IMR-90 (cell line): ENCODE results near the gene PCBP3. TPM values are rescaled to one million over a fixed set of nuclear protein-coding genes. Genes with fewer than 3 reads are reported as not detected.

Experiments
- ATAC-seq: fragments of 200-7000 bp; cut with Tn5 transposase; 2 replicates; pipeline ENCODE4 v1.9.1; 2020; ENCODE audit warnings: low read depth, mild to moderate bottlenecking, moderate library complexity
- BruUV-seq: library from RNA; stranded (reverse); fragments of 400-500 nt; replicated peaks from 2 replicates; lab custom pipeline; 2021; lab: Mats Ljungman, UMichigan
- CTCF ChIA-PET: fragments of 300-600 bp; formaldehyde crosslinking; extraction: SDS; loops from one replicate; lab custom pipeline; 2021; ENCODE audit warnings: antibody characterized with exemption; lab: Yijun Ruan, JAX
- POLR2A ChIA-PET: fragments of 300-600 bp; sonication (Branson Sonifier 250); formaldehyde crosslinking; loops from one replicate; lab custom pipeline; 2022; ENCODE audit warnings: antibody characterized with exemption; ENCODE audit not compliant: unreplicated experiment; lab: Charles Lee
- DNase-seq: peaks from one replicate; pipeline ENCODE4 v3.0.0; 2013
- H2AFZ ChIP-seq: replicated peaks from 2 replicates; pipeline ENCODE3; 2013; ENCODE audit warnings: low read length, mild to moderate bottlenecking; ENCODE audit not compliant: poor library complexity
- H2AK5ac ChIP-seq: 2 replicates; pipeline ENCODE4 v1.6.1; 2013; ENCODE audit warnings: low read depth, low read length, inconsistent platforms
- H2AK9ac ChIP-seq: replicated peaks from 2 replicates; pipeline ENCODE3; 2013; ENCODE audit warnings: mild to moderate bottlenecking, low read depth, low read length, moderate library complexity; ENCODE audit not compliant: poor library complexity
- H2BK120ac ChIP-seq: 2 replicates; pipeline ENCODE4 v1.6.1; 2013; ENCODE audit warnings: low read depth, low read length, inconsistent platforms
- H2BK15ac ChIP-seq: 3 replicates; pipeline ENCODE4 v1.6.1; 2013; ENCODE audit warnings: low read depth, low read length, inconsistent platforms
- H2BK20ac ChIP-seq: 2 replicates; pipeline ENCODE4 v1.6.1; 2013; ENCODE audit warnings: low read depth, mild to moderate bottlenecking, inconsistent platforms, low read length, moderate library complexity
- H2BK5ac ChIP-seq: 2 replicates; pipeline ENCODE4 v1.6.1; 2013; ENCODE audit warnings: mild to moderate bottlenecking, low read depth, low read length, inconsistent platforms; ENCODE audit not compliant: poor library complexity, severe bottlenecking
- H3K14ac ChIP-seq: replicated peaks from 2 replicates; pipeline ENCODE4 v1.6.1; 2013; ENCODE audit warnings: low read depth, low read length, inconsistent platforms
- H3K18ac ChIP-seq: 2 replicates; pipeline ENCODE4 v1.6.1; 2013; ENCODE audit warnings: low read depth, low read length, control low read depth
- H3K23ac ChIP-seq: 2 replicates; pipeline ENCODE4 v1.6.1; 2013; ENCODE audit warnings: low read depth, low read length, inconsistent platforms
- H3K27ac ChIP-seq: 2 replicates; pipeline ENCODE4 v1.5.1; 2013; ENCODE audit warnings: mild to moderate bottlenecking, control low read depth, low read length; ENCODE audit not compliant: insufficient read depth
- H3K27me3 ChIP-seq: 2 replicates; pipeline ENCODE4 v1.6.1; 2013; ENCODE audit warnings: low read length; ENCODE audit not compliant: control insufficient read depth, insufficient read depth
- H3K36me3 ChIP-seq: 2 replicates; pipeline ENCODE4 v1.6.1; 2013; ENCODE audit warnings: low read length, mixed read lengths; ENCODE audit not compliant: control insufficient read depth, insufficient read depth
- H3K4ac ChIP-seq: 2 replicates; pipeline ENCODE4 v1.6.1; 2013; ENCODE audit warnings: low read depth, low read length, inconsistent platforms
- H3K4me1 ChIP-seq: 2 replicates; pipeline ENCODE4 v1.6.1; 2013; ENCODE audit warnings: low read length, mixed read lengths; ENCODE audit not compliant: control insufficient read depth, insufficient read depth
- H3K4me2 ChIP-seq: 2 replicates; pipeline ENCODE4 v1.6.1; 2013; ENCODE audit warnings: low read depth, mild to moderate bottlenecking, control low read depth, low read length, moderate library complexity
- H3K4me3 ChIP-seq: 2 replicates; pipeline ENCODE4 v1.5.1; 2013; ENCODE audit warnings: low read depth, mild to moderate bottlenecking, control low read depth, low read length, moderate library complexity; ENCODE audit not compliant: insufficient read depth
- H3K56ac ChIP-seq: 2 replicates; pipeline ENCODE4 v1.6.1; 2013; ENCODE audit warnings: low read length, inconsistent platforms; ENCODE audit not compliant: insufficient read depth; ENCODE audit errors: extremely low read depth
- H3K79me1 ChIP-seq, 2 experiments: 2 replicates each; pipeline ENCODE4 v1.6.1; 2013; ENCODE audit warnings: low read length in 2 of 2, inconsistent platforms in 1 of 2, low read depth in 1 of 2
- H3K9ac ChIP-seq: 2 replicates; pipeline ENCODE4 v1.6.1; 2013; ENCODE audit warnings: low read depth, low read length, control low read depth
- H3K9me1 ChIP-seq: 2 replicates; pipeline ENCODE4 v1.6.1; 2013; ENCODE audit warnings: low read length, inconsistent platforms; ENCODE audit not compliant: insufficient read depth
- H3K9me3 ChIP-seq: 2 replicates; pipeline ENCODE4 v1.6.1; 2013; ENCODE audit warnings: low read length; ENCODE audit not compliant: control insufficient read depth, insufficient read depth
- H4K20me1 ChIP-seq: 2 replicates; pipeline ENCODE4 v1.6.1; 2013; ENCODE audit warnings: low read length, inconsistent platforms; ENCODE audit not compliant: insufficient read depth
- H4K5ac ChIP-seq: 2 replicates; pipeline ENCODE4 v1.6.1; 2013; ENCODE audit warnings: mild to moderate bottlenecking, low read depth, low read length, control low read depth
- H4K8ac ChIP-seq, 2 experiments: 2 replicates each; pipeline ENCODE4 v1.6.1; 2013; ENCODE audit warnings: low read depth in 2 of 2, low read length in 2 of 2, control low read depth in 1 of 2, inconsistent platforms in 1 of 2
- H4K91ac ChIP-seq: 2 replicates; pipeline ENCODE4 v1.6.1; 2013; ENCODE audit warnings: low read depth, low read length, inconsistent platforms; ENCODE audit not compliant: insufficient read depth
- BHLHE40 ChIP-seq: fragments of 150-350 bp; IDR thresholded peaks from 2 replicates; pipeline ENCODE4 v1.6.1; 2016; ENCODE audit warnings: mild to moderate bottlenecking, low read depth, low read length
- CEBPB ChIP-seq: IDR thresholded peaks from 2 replicates; pipeline ENCODE4 v1.6.1; 2012; ENCODE audit warnings: low read depth, low read length, improper control_type of control experiment
- CHD1 ChIP-seq: IDR thresholded peaks from 2 replicates; pipeline ENCODE4 v1.6.1; 2012; ENCODE audit warnings: low read depth, low read length, improper control_type of control experiment
- CTCF ChIP-seq: conservative IDR thresholded peaks from 2 replicates; pipeline ENCODE4 v1.5.1; 2012; ENCODE audit warnings: mild to moderate bottlenecking, low read depth, low read length, improper control_type of control experiment
- ELK1 ChIP-seq: fragments of 150-350 bp; IDR thresholded peaks from 2 replicates; pipeline ENCODE4 v1.6.1; 2016; ENCODE audit warnings: low read depth, mild to moderate bottlenecking, low read length, moderate library complexity, borderline replicate concordance
- FOS ChIP-seq: fragments of 150-350 bp; IDR thresholded peaks from 2 replicates; pipeline ENCODE4 v1.6.1; 2016; ENCODE audit warnings: low read depth, low read length
- MAFK ChIP-seq: IDR thresholded peaks from 2 replicates; pipeline ENCODE4 v1.6.1; 2012; ENCODE audit warnings: low read depth, low read length, improper control_type of control experiment
- MAZ ChIP-seq: IDR thresholded peaks from 2 replicates; pipeline ENCODE4 v1.6.1; 2012; ENCODE audit warnings: low read depth, mild to moderate bottlenecking, low read length, improper control_type of control experiment, moderate library complexity, borderline replicate concordance
- MXI1 ChIP-seq: IDR thresholded peaks from 2 replicates; pipeline ENCODE4 v1.6.1; 2012; ENCODE audit warnings: low read depth, mild to moderate bottlenecking, low read length, moderate library complexity, borderline replicate concordance
- NFE2L2 ChIP-seq: fragments of 150-350 bp; IDR thresholded peaks from 2 replicates; pipeline ENCODE4 v1.6.1; 2016; ENCODE audit warnings: low read depth, mild to moderate bottlenecking, low read length
- POLR2A ChIP-seq: IDR thresholded peaks from 2 replicates; pipeline ENCODE4 v1.6.1; 2012; ENCODE audit warnings: mild to moderate bottlenecking, low read depth, low read length
- RAD21 ChIP-seq: IDR thresholded peaks from 2 replicates; pipeline ENCODE4 v1.6.1; 2012; ENCODE audit warnings: low read length, improper control_type of control experiment
- RCOR1 ChIP-seq: IDR thresholded peaks from 2 replicates; pipeline ENCODE4 v1.6.1; 2012; ENCODE audit warnings: mild to moderate bottlenecking, low read length, improper control_type of control experiment; ENCODE audit not compliant: insufficient replicate concordance
- RFX5 ChIP-seq: IDR thresholded peaks from 2 replicates; pipeline ENCODE4 v1.8.0; 2012; ENCODE audit warnings: low read depth, mild to moderate bottlenecking, low read length, moderate library complexity
- SMC3 ChIP-seq: fragments of 150-350 bp; IDR thresholded peaks from 2 replicates; pipeline ENCODE4 v1.6.1; 2016; ENCODE audit warnings: low read depth, mild to moderate bottlenecking, antibody characterized with exemption, low read length, moderate library complexity
- USF2 ChIP-seq: fragments of 150-350 bp; IDR thresholded peaks from 2 replicates; pipeline ENCODE4 v1.6.1; 2017; ENCODE audit warnings: mild to moderate bottlenecking, antibody characterized with exemption, low read length, low read depth
- WGBS, 2 experiments: methylation state at CpG; one replicate each; pipeline versions ENCODE4 v1.1.5 to v1.1.7; 2013; ENCODE audit warnings: missing lambda C conversion rate in 2 of 2; ENCODE audit not compliant: insufficient read length in 1 of 2; ENCODE audit errors: extremely low coverage in 2 of 2; 5-methylcytosine and 5-hydroxymethylcytosine counted together
- dilution Hi-C: fragments of 300-500 bp; cut with HindIII; formaldehyde crosslinking; loops from one replicate; pipeline ENCODE4 v1.14.3; 2018; ENCODE audit warnings: low sequenced_read_pairs; ENCODE audit not compliant: unreplicated experiment
- in situ Hi-C: fragments of 300-500 bp; cut with MboI; formaldehyde crosslinking; loops from 3 replicates; pipeline ENCODE4 v1.14.3; 2019; ENCODE audit warnings: low sequenced_read_pairs, inconsistent platforms, mixed read lengths
- intact Hi-C: fragments of 100-400 bp; cut with micrococcal nuclease; formaldehyde crosslinking; loops from 2 replicates; pipeline ENCODE4 v1.10.0; 2022
- polyA plus RNA-seq, 3 experiments: library from polyadenylated mRNA; depleted of rRNA; stranded (reverse); fragments of >200 nt; gene quantifications; 2 replicates each; pipeline ENCODE4 v1.2.3, GENCODE V29; 2012; ENCODE audit warnings: low replicate concordance in 1 of 3
- total RNA-seq: library from RNA; depleted of rRNA; stranded (reverse); fragments of >200 nt; gene quantifications from 2 replicates; pipeline ENCODE4 v1.2.3, GENCODE V29; 2012

Gene PCBP3
- total and polyA plus RNA-seq, 2 of the 4 experiments (the other 2 are of a cell fraction) = 2.9 to 3.9 TPM

- Histone ChIP-seq H2AK9ac (no peak overlapping the region), H3K56ac (no peak overlapping the region), H3K9me1 (peaks cover 11% of the 10 kb centered on the region), H3K18ac (no peak overlapping the region), H3K36me3 (no peaks in the 10 kb centered on the region), H2AK5ac (peak overlapping the region; percentile 51; the same call in 1 of the 2 replicates), H4K20me1 (peaks cover 11% of the 10 kb centered on the region; the same call in 1 of the 2 replicates), H3K23ac (no peak overlapping the region), H3K4me3 (no peak overlapping the region), H4K91ac (no peak overlapping the region), H2BK120ac (peak overlapping the region; percentile 12; the same call in 1 of the 2 replicates), H3K27me3 (no peaks in the 10 kb centered on the region), H2BK20ac (no peak overlapping the region), H3K4me1 (peaks cover 16% of the 10 kb centered on the region), H3K27ac (no peak overlapping the region), H3K4me2 (no peak overlapping the region), H3K4ac (peak overlapping the region; percentile 51; the same call in 1 of the 2 replicates), H2AFZ (no peak overlapping the region), H3K9ac (no peak overlapping the region), H3K79me1 (no peaks in the 10 kb centered on the region), H4K8ac (no peak overlapping the region), H2BK5ac (peak overlapping the region; percentile 42), H2BK15ac (no peak overlapping the region), H3K9me3 (no peaks in the 10 kb centered on the region), H4K5ac (no peak overlapping the region), H3K14ac (no peak overlapping the region)
- ChIA-PET CTCF (no interaction called here), POLR2A (no interaction called here)
- no peak for DNase-seq
- intact Hi-C loops (loop anchor here (5.0 kb wide), 1 partner anchor 175 kb away; the partner anchor contains the start of gene PCBP3), in situ Hi-C loops (loop anchor here (5.0 kb wide), 1 partner anchor 260 kb away; no protein-coding TSS in a partner anchor), dilution Hi-C loops (no loop called here)
- 60% methylated on average over 6 of the region's 13 CpGs; no CpG with 5 or more reads in 1 of the 2 experiments for WGBS, 2 experiments
- no peak for ATAC-seq
- TF ChIP-seq USF2 = no peak
- no peak for TF ChIP-seq BHLHE40
- TF ChIP-seq NFE2L2 = no peak
- no peak for TF ChIP-seq RFX5
- TF ChIP-seq MAZ = no peak
- TF ChIP-seq CEBPB = no peak
- TF ChIP-seq SMC3 = no peak
- no peak for TF ChIP-seq ELK1
- TF ChIP-seq FOS = no peak
- no peak for TF ChIP-seq CHD1
- TF ChIP-seq RAD21 = no peak
- TF ChIP-seq RCOR1 = no peak
- TF ChIP-seq MXI1 = no peak
- TF ChIP-seq CTCF = no peak
- TF ChIP-seq MAFK = no peak
- TF ChIP-seq POLR2A = no peak
- no TSS peak for BruUV-seq
Observed at GRCh38 chr21:45817345-45817744, 173.8 kb downstream of the PCBP3 start.
